Left hindlimb (tissue), 1 donor: ENCODE results near the gene MT1M.
"Not testable (repeated sequence)": the region's sequence is repeated elsewhere in the genome, so short reads cannot be mapped to it uniquely, and the experiment has no call there.

Source experiments
- DNase-seq: peaks from one replicate; pipeline ENCODE4 v3.0.0-alpha.2; 2018

The MT1M gene

GRCh38 chr16:56652600-56652999 lies 20.1 kb downstream of the MT1M start:
- DNase-seq = no peak

- DNase-seq = no peak
These were observed 20.8 kb downstream of the MT1M start for GRCh38 chr16:56653218-56653617.

GRCh38 chr16:56657555-56658326 lies 25.3 kb downstream of the MT1M start, which contains the start of gene MT1F:
Gene MT1F (plus strand): TSS chr16:56657959. CDS start chr16:56658059, 100 bp downstream.
- no peak for DNase-seq

- DNase-seq = no peak
These were observed 25.9 kb downstream of the MT1M start for GRCh38 chr16:56658327-56658875.

- no peak for DNase-seq
These were observed 30.2 kb downstream of the MT1M start for GRCh38 chr16:56662357-56663354.

- DNase-seq = no peak
These were observed 32.0 kb downstream of the MT1M start for GRCh38 chr16:56664506-56664905.

GRCh38 chr16:56665286-56666261 lies 33.1 kb downstream of the MT1M start:
- DNase-seq = not testable (repeated sequence)

GRCh38 chr16:56667581-56668571 lies 35.4 kb downstream of the MT1M start, which contains the start of gene MT1G:
Gene MT1G (minus strand): TSS chr16:56668065. CDS start chr16:56667993, 72 bp downstream.
- DNase-seq = no peak

- DNase-seq = no peak
These were observed 36.8 kb downstream of the MT1M start, which contains the start of gene MT1H for GRCh38 chr16:56669005-56669839. Gene MT1H (plus strand): TSS chr16:56669814. CDS start chr16:56669885, 71 bp downstream.

- DNase-seq = no peak
These were observed 37.6 kb downstream of the MT1M start for GRCh38 chr16:56669840-56670619.

GRCh38 chr16:56670620-56670934 lies 38.1 kb downstream of the MT1M start:
- no peak for DNase-seq

GRCh38 chr16:56671691-56672090 lies 39.2 kb downstream of the MT1M start:
- not testable (repeated sequence) for DNase-seq

GRCh38 chr16:56672171-56672570 lies 39.7 kb downstream of the MT1M start:
- DNase-seq = not testable (repeated sequence)

GRCh38 chr16:56672761-56673536 lies 40.5 kb downstream of the MT1M start:
- no peak for DNase-seq

GRCh38 chr16:56673921-56674320 lies 41.5 kb downstream of the MT1M start:
- no peak for DNase-seq

- DNase-seq = not testable (repeated sequence)
These were observed 42.1 kb downstream of the MT1M start for GRCh38 chr16:56674570-56674969.

- no peak for DNase-seq
These were observed 43.3 kb downstream of the MT1M start for GRCh38 chr16:56675685-56676210.

- DNase-seq = no peak
These were observed 45.0 kb downstream of the MT1M start for GRCh38 chr16:56677474-56677873.
